T-helper 1 cell treated with Interleukin-12 subunit alpha and Interleukin-12 subunit beta and Interleukin-4 antibody, amounts not matched to agents 30 μg/mL and 1 μg/mL, for 36 hours (primary cell): ENCODE measurements around the gene CHCHD3.

Experiments used
- H3K27ac Mint-ChIP-seq: one replicate; pipeline ENCODE4 v1.8.0; 2021; ENCODE audit warnings: mild to moderate bottlenecking, mixed read lengths
- H3K27me3 Mint-ChIP-seq: one replicate; pipeline ENCODE4 v1.8.0; 2021; ENCODE audit warnings: low read depth, mixed read lengths
- H3K36me3 Mint-ChIP-seq: one replicate; pipeline ENCODE4 v1.8.0; 2021; ENCODE audit warnings: low read depth, mixed read lengths
- H3K4me1 Mint-ChIP-seq: one replicate; pipeline ENCODE4 v1.8.0; 2021; ENCODE audit warnings: low read depth, mixed read lengths
- H3K4me3 Mint-ChIP-seq: one replicate; pipeline ENCODE4 v1.8.0; 2021; ENCODE audit warnings: mild to moderate bottlenecking, moderate library complexity, mixed read lengths
- H3K9me3 Mint-ChIP-seq: one replicate; pipeline ENCODE4 v1.8.0; 2021; ENCODE audit warnings: mixed read lengths

The CHCHD3 gene

DNA sequence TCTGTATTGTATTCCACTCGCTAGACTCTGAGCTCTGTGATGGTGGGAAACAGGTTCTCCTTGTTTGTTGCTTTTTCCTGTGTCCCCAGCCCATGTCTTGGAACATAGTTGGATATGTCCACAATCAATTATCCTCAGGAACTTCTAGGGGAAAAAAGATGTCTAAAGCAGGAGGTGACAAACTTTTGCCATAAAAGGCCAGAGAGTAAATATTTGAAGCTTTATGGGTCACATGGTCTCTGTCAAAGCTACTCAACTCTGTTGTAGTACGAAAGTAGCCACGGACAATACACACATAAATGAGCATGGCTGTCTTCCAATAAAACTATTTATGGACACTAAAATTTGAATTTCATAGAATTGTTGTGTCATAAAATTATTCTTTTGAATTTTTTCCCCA, 220.5 kb downstream of the CHCHD3 start:
- H3K36me3 Mint-ChIP-seq: no peaks in the 10 kb centered on the region

DNA sequence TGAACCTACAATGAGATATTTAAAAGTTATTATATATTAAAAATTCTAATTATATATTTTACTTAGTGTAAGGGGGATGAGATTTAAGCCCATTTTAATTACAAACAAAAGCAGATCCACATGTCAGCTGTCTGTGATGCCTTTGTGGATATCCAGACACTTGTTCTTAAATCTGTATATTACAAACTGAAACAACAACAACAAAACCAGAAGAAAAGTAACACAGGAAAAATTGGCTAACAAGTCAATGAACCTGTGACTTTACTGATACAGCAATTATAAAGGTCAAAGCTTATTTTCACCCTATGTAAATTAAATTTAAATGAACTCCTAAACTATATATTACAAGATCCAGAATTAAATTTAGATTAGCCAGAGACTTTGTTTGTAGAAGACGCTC, 222.7 kb downstream of the CHCHD3 start:
- no peak overlapping the region for H3K27ac Mint-ChIP-seq
- no peaks in the 10 kb centered on the region for H3K4me1 Mint-ChIP-seq
- H3K4me3 Mint-ChIP-seq: no peak overlapping the region
- no peaks in the 10 kb centered on the region for H3K9me3 Mint-ChIP-seq
- H3K36me3 Mint-ChIP-seq: no peaks in the 10 kb centered on the region
- no peaks in the 10 kb centered on the region for H3K27me3 Mint-ChIP-seq

More for the DNA sequence above, 220.5 kb downstream of the CHCHD3 start:
- H3K4me1 Mint-ChIP-seq: no peaks in the 10 kb centered on the region
- H3K27ac Mint-ChIP-seq: no peak overlapping the region
- no peaks in the 10 kb centered on the region for H3K9me3 Mint-ChIP-seq
- no peaks in the 10 kb centered on the region for H3K27me3 Mint-ChIP-seq
- H3K4me3 Mint-ChIP-seq: no peak overlapping the region

DNA sequence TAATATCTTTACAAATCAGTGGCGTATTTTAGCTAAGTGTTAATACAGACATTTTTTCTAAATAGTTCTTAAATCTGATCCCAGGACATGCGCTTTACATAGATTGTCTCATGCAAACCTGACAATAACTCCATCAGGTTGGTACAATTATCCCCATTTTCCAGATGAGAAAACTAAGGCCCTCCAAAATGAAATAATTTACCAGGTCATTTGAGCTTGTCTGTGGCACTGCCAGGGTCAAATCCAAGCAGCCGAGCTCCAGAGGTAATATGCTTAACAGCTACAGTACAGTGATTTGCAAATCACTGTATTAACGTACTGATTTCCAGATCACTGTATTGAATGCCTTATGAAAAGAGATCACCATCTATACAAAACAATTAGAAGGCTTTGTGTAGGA, 223.1 kb downstream of the CHCHD3 start:
- no peaks in the 10 kb centered on the region for H3K27me3 Mint-ChIP-seq
- H3K4me3 Mint-ChIP-seq: no peak overlapping the region
- no peaks in the 10 kb centered on the region for H3K36me3 Mint-ChIP-seq
- H3K27ac Mint-ChIP-seq: no peak overlapping the region
- H3K4me1 Mint-ChIP-seq: no peaks in the 10 kb centered on the region
- no peaks in the 10 kb centered on the region for H3K9me3 Mint-ChIP-seq

DNA sequence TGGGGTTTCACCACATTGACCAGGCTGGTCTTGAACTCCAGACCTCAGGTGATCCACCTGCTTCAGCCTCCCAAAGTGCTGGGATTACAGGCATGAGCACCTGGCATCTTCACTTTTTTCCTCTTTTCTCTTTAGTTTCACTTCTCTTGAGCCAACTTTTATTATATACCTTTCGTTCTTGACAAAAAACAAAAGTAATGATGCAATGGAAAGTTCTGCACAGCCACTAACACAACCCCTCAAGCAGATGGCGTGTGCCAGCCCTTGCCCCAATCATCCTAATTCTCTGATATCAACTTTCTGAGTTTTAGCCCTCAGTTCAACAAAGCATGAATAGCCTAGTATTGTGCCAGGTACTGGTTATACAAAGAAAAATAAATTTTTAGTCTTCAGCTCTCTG, 223.6 kb downstream of the CHCHD3 start:
- no peak overlapping the region for H3K4me3 Mint-ChIP-seq
- no peaks in the 10 kb centered on the region for H3K4me1 Mint-ChIP-seq
- no peaks in the 10 kb centered on the region for H3K27me3 Mint-ChIP-seq
- H3K27ac Mint-ChIP-seq: no peak overlapping the region
- no peaks in the 10 kb centered on the region for H3K9me3 Mint-ChIP-seq
- H3K36me3 Mint-ChIP-seq: no peaks in the 10 kb centered on the region

DNA sequence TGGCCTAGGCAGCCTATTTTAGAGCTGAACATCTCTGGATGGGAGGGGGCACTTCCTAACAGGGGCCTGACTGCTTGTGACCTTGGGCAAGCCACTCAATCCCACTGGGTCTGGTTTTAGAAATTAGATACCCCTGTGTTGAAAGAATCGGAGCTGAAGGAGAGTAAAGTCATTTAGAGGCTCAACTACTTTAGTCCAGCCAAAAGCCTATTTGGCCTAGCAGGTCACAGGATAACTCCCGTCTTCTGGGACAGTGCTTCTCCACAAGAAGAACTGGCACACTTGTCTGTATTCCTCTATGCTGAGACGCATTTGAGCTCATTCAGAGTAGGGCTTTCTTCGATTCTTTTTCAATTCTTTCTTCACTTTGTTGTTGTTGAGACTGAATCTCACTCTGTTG, 224.2 kb downstream of the CHCHD3 start:
- no peaks in the 10 kb centered on the region for H3K9me3 Mint-ChIP-seq
- no peak overlapping the region for H3K4me3 Mint-ChIP-seq
- no peaks in the 10 kb centered on the region for H3K4me1 Mint-ChIP-seq
- H3K36me3 Mint-ChIP-seq: no peaks in the 10 kb centered on the region
- H3K27me3 Mint-ChIP-seq: no peaks in the 10 kb centered on the region
- H3K27ac Mint-ChIP-seq: no peak overlapping the region

DNA sequence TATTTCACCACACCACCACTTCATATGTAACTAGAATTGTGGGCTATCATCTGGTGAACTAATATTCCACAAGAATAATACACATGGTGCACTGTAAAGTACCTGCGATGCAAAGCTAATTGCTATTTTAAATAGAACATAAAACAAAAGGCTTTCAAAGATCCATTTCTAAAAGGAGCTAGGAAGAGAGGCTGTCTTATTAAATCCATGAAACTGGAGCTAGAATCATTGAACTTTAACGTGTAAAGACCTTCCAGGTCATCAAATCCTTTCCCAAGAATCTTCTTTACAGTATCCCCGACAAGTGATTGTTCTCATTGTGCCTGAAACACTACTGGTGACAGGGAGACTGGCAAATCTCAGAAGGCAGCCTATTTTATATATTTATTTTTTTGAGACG, 224.9 kb downstream of the CHCHD3 start:
- H3K27me3 Mint-ChIP-seq: no peaks in the 10 kb centered on the region
- H3K36me3 Mint-ChIP-seq: peaks cover 2% of the 10 kb centered on the region
- H3K4me3 Mint-ChIP-seq: no peak overlapping the region
- no peaks in the 10 kb centered on the region for H3K4me1 Mint-ChIP-seq
- H3K9me3 Mint-ChIP-seq: no peaks in the 10 kb centered on the region
- no peak overlapping the region for H3K27ac Mint-ChIP-seq

DNA sequence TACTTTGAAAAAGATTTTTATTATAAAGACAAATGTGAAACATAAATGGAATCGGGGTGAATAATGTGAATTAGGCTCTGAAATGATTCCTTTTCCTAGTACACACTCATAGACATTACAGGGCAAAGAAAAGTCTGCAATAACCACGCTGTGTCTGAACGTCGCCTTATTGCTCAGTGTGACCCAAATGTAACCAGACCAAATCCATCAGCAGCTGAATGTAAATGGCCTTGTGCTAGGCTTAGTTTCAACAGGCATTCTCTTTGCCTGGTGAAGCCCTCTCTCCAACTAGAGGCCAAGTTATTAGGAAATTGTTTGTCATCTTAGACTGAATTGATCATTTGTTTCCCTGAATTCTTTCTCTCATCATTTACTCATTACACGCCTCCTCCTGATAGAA, 225.5 kb downstream of the CHCHD3 start:
- Mint-ChIP-seq H3K4me3 (no peak overlapping the region), H3K27me3 (no peaks in the 10 kb centered on the region), H3K27ac (no peak overlapping the region), H3K36me3 (peaks cover 2% of the 10 kb centered on the region), H3K9me3 (no peaks in the 10 kb centered on the region), H3K4me1 (no peaks in the 10 kb centered on the region)

DNA sequence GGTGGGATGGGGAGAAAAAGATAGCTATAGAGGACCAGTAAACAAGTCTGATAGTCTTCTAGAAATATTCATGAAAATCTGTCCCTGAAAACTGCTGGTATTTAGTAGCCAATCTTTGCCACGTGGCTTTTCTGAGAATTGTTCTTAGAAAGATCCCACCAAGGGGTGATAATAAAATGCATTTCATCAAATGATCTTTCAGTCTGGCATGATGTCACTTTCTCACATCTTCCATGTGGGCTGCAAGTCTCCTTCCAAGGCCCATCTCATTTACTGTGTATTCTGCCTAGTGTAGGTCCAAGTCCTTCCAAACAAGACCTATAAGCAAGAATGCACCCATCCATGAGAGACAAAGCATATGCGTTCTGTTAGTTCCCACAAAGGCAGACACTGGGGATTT, 226.0 kb downstream of the CHCHD3 start:
- H3K27ac Mint-ChIP-seq: no peak overlapping the region
- H3K4me1 Mint-ChIP-seq: no peaks in the 10 kb centered on the region
- no peaks in the 10 kb centered on the region for H3K9me3 Mint-ChIP-seq
- H3K27me3 Mint-ChIP-seq: no peaks in the 10 kb centered on the region
- peaks cover 2% of the 10 kb centered on the region for H3K36me3 Mint-ChIP-seq
- no peak overlapping the region for H3K4me3 Mint-ChIP-seq

DNA sequence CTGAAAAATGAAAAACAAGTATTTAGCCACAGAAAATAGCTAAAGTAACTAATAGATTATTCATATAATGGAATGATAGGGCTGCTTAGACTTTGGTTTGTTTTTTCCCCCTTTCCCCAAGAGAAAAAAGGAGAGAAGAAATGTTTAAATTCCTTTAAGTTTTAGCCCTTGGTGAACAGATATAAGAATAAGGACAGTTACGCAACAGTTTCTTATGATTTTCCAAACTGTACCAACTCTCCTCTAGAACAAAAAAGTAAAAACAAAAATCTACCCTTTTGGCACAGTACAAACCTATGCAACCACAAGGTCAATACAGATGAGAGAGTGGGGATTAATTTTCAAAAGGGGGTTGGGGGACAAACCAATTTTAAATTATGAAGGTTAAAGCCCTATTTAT, 227.7 kb downstream of the CHCHD3 start:
- Mint-ChIP-seq H3K36me3 (peaks cover 2% of the 10 kb centered on the region), H3K27me3 (no peaks in the 10 kb centered on the region), H3K4me1 (no peaks in the 10 kb centered on the region), H3K9me3 (no peaks in the 10 kb centered on the region), H3K4me3 (no peak overlapping the region), H3K27ac (no peak overlapping the region)

DNA sequence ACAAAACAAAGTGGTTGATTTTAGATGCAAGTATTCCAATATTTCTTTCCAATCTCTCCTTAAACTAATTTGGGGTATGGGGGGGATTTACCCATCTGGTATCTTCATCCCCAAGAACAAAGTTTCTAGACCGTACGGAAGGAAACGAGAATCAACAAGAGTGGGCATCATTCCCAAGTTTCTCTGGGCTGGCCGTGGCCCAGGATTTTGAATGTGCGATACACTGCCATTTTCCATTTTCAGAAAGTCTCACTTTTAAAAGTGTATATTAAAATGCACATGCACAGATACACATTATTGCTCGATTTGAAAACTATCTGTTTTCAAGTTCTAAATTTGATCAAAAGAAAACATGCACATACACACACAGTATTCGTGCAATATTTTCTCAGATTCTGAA, 234.5 kb downstream of the CHCHD3 start:
- no peaks in the 10 kb centered on the region for H3K9me3 Mint-ChIP-seq
- no peak overlapping the region for H3K4me3 Mint-ChIP-seq
- no peaks in the 10 kb centered on the region for H3K4me1 Mint-ChIP-seq
- no peaks in the 10 kb centered on the region for H3K27me3 Mint-ChIP-seq
- no peak overlapping the region for H3K27ac Mint-ChIP-seq
- no peaks in the 10 kb centered on the region for H3K36me3 Mint-ChIP-seq

DNA sequence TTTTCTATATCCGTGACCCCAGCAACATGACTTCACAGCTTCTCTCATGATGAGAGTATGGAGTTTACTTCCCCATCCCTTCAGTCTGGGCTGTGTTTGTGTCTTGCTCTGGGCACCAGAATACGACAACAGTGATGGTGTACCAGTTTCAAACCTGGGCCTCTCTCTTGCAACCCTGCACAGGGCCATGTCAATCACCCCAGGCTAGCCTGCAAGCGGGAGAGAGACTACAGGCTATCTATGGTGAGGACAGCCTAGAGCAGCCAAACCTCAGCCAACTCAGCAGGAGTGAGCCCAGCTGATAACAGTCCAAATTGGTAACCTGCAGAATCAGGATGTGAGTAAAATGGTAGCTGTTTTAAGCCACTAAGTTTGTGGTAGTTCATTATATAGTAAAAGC, 235.8 kb downstream of the CHCHD3 start:
- H3K9me3 Mint-ChIP-seq: no peaks in the 10 kb centered on the region
- H3K4me3 Mint-ChIP-seq: no peak overlapping the region
- H3K36me3 Mint-ChIP-seq: peaks cover 4% of the 10 kb centered on the region
- H3K4me1 Mint-ChIP-seq: no peaks in the 10 kb centered on the region
- H3K27ac Mint-ChIP-seq: no peak overlapping the region
- no peaks in the 10 kb centered on the region for H3K27me3 Mint-ChIP-seq

DNA sequence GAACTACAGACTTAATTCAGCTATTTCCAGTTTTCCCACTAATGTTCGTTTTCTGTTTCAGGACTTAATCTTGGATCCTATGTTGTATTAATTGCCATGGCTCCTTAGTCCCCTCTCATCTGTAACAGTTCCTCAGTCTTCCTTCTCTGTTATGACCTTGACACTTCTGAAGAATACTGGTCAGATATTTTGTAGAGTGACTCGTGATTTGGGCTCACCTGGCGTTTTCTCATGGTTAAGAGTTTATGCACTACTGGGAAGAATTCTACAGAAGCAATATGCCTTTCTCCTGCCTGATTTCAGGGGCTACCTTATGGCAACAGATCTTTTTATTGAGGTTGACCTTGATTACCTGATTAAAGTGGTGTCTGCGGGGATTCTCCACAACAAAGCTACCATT, 239.4 kb downstream of the CHCHD3 start:
- Mint-ChIP-seq H3K36me3 (peaks cover 4% of the 10 kb centered on the region), H3K9me3 (no peaks in the 10 kb centered on the region), H3K27me3 (no peaks in the 10 kb centered on the region), H3K4me3 (no peak overlapping the region), H3K27ac (no peak overlapping the region), H3K4me1 (no peaks in the 10 kb centered on the region)

DNA sequence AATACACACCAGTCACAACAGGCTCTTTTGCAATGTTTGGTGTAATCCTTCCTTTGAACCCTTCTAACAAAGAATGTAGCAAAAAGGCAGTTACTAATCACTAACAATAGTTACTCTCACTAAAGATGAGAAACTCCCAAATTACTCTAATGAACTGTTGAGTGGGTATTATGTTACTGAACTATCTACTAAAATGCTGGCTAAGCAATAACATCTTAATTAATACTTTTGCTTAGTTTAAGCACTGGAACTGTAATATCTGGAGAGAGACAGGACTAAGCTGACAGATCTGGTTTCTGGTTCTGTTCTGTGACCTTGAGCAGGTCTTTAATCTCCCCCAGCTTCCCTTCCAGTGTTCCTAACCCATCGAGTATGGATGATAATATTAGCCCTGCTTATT, 241.7 kb downstream of the CHCHD3 start:
- Mint-ChIP-seq H3K27me3 (no peaks in the 10 kb centered on the region), H3K36me3 (peaks cover 15% of the 10 kb centered on the region), H3K4me3 (no peak overlapping the region), H3K9me3 (no peaks in the 10 kb centered on the region), H3K4me1 (no peaks in the 10 kb centered on the region), H3K27ac (no peak overlapping the region)

DNA sequence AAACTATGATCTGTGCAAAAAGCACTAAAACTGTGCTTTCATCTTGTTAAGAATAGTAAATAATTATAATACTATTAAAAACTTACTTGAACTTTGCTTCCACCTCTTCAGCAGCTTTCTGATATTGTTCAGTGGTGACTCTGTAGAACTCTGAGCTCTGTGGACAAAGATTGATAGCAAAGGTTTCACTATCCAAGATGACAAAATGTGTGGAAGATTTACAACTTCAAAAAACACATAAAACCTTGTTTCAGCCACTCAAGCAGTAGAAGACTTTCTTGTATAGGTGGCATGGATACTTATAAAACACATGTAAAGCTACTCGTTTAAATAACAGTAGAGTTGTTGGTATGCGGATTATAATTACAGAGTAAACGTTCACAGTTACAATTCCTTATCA, 243.6 kb downstream of the CHCHD3 start:
- Mint-ChIP-seq H3K27me3 (no peaks in the 10 kb centered on the region), H3K36me3 (peaks cover 15% of the 10 kb centered on the region), H3K4me1 (no peaks in the 10 kb centered on the region), H3K4me3 (no peak overlapping the region), H3K9me3 (no peaks in the 10 kb centered on the region), H3K27ac (no peak overlapping the region)

DNA sequence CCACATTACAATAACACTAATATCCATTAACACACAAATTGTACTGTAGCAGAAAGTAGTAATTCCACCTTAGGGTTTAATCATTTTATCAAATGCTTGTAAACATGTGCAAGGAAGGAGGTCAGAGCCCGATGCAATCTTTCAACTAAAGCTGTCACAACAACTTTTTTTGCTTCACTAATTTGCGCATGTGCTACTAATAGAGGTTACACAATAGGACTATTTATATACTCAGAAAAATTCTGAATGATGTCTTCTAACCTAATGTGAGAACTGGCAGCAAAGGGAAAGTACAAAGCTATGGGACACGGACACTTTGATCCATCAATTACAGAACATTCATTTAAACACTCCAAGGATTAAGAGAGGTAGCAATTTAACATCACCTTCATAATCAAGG, 244.4 kb downstream of the CHCHD3 start:
- Mint-ChIP-seq H3K27me3 (no peaks in the 10 kb centered on the region), H3K4me1 (no peaks in the 10 kb centered on the region), H3K36me3 (peaks cover 15% of the 10 kb centered on the region), H3K27ac (no peak overlapping the region), H3K4me3 (no peak overlapping the region), H3K9me3 (no peaks in the 10 kb centered on the region)

DNA sequence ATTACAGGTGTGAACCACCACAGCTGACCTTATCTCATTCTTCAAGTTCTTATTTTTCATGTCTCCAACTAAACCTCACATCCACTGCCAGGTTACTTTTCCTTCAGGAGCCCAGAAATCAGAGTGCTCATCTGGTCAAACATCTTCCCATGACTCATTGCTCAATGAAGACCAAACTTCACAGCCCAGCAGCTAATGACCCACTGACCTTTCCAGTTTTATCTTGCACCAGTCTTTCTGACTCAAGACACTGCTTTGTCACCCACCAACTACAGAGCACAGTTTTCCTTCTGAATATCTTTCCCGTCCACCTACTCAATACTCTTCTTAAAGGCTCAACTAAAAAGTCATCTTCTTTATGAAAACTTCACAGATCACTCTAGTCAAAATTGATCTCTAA, 245.1 kb downstream of the CHCHD3 start:
- Mint-ChIP-seq H3K4me1 (no peaks in the 10 kb centered on the region), H3K4me3 (no peak overlapping the region), H3K27me3 (no peaks in the 10 kb centered on the region), H3K9me3 (no peaks in the 10 kb centered on the region), H3K27ac (no peak overlapping the region), H3K36me3 (peaks cover 15% of the 10 kb centered on the region)
